GM04504 (cell line): ENCODE results near the gene ETV2.
A peak's percentile ranks its signal among the peaks of the same experiment; 100 is the strongest.
"Not testable (repeated sequence)": the region's sequence is repeated elsewhere in the genome, so short reads cannot be mapped to it uniquely, and the experiment has no call there.

Experiments used
- DNase-seq: peaks from one replicate; pipeline ENCODE4 v3.0.0-alpha.2; 2012; ENCODE audit warnings: low read depth

Gene ETV2

GRCh38 chr19:35628565-35629331 is 12.8 kb upstream of the ETV2 start, which contains the start of gene RBM42:
Gene RBM42, plus strand, starts transcription at chr19:35629036. Its CDS starts 118 bp downstream, at chr19:35629154.
- DNase-seq: peak; percentile 99

- DNase-seq: no peak
These were observed 12.3 kb upstream of the ETV2 start for GRCh38 chr19:35629332-35629633.

GRCh38 chr19:35633727-35634440 is 7.7 kb upstream of the ETV2 start:
- DNase-seq: no peak

GRCh38 chr19:35636651-35637050 is 4.9 kb upstream of the ETV2 start:
- no peak for DNase-seq

GRCh38 chr19:35637165-35637564 is 4.4 kb upstream of the ETV2 start:
- DNase-seq: no peak

- no peak for DNase-seq
These were observed 2.3 kb upstream of the ETV2 start for GRCh38 chr19:35639321-35639639.

GRCh38 chr19:35639863-35640262 is 1.7 kb upstream of the ETV2 start:
- DNase-seq: no peak

GRCh38 chr19:35642312-35642711 is 767 bp downstream of the ETV2 start:
- no peak for DNase-seq

- no peak for DNase-seq
These were observed 1.3 kb downstream of the ETV2 start for GRCh38 chr19:35642798-35643254.

- DNase-seq: peak; percentile 43
These were observed 2.0 kb downstream of the ETV2 start for GRCh38 chr19:35643255-35644205.

GRCh38 chr19:35644206-35644986 is 2.9 kb downstream of the ETV2 start:
- peak; percentile 70 for DNase-seq

GRCh38 chr19:35644987-35645679 is 3.6 kb downstream of the ETV2 start:
- no peak for DNase-seq

GRCh38 chr19:35645680-35646511 is 4.4 kb downstream of the ETV2 start:
- no peak for DNase-seq

GRCh38 chr19:35648017-35648961 is 6.7 kb downstream of the ETV2 start, which contains the start of gene COX6B1:
Gene COX6B1, plus strand, starts transcription at chr19:35648323. Its CDS starts 2,921 bp downstream, at chr19:35651244.
- DNase-seq: peak; percentile 93

GRCh38 chr19:35650581-35650980 is 9.0 kb downstream of the ETV2 start:
- DNase-seq: no peak

- not testable (repeated sequence) for DNase-seq
These were observed 13.3 kb downstream of the ETV2 start for GRCh38 chr19:35654828-35655227.

- DNase-seq: no peak
These were observed 14.1 kb downstream of the ETV2 start for GRCh38 chr19:35655600-35655999.

GRCh38 chr19:35656700-35657099 is 15.2 kb downstream of the ETV2 start:
- DNase-seq: no peak
